Panc1 (cell line): ENCODE results near the gene RFTN1.

Source experiments
- POLR2AphosphoS5 ChIP-seq: IDR thresholded peaks from 2 replicates; pipeline ENCODE4 v1.6.1; 2012; ENCODE audit warnings: mild to moderate bottlenecking, low read depth, low read length, moderate library complexity
- SIN3A ChIP-seq: IDR thresholded peaks from 2 replicates; pipeline ENCODE4 v1.6.1; 2012; ENCODE audit warnings: low read depth, mild to moderate bottlenecking, low read length, moderate library complexity, borderline replicate concordance; ENCODE audit not compliant: insufficient read depth
- TCF7L2 ChIP-seq: IDR thresholded peaks from 2 replicates; pipeline ENCODE4 v1.6.1; 2011; ENCODE audit warnings: mild to moderate bottlenecking, low read depth, low read length, inconsistent platforms
- TF ChIP-seq, protein P1 (sequence below): fragments of 450-650 bp; IDR thresholded peaks from 2 replicates; pipeline ENCODE4 v1.5.1; 2017; ENCODE audit warnings: mild to moderate bottlenecking

DNA sequence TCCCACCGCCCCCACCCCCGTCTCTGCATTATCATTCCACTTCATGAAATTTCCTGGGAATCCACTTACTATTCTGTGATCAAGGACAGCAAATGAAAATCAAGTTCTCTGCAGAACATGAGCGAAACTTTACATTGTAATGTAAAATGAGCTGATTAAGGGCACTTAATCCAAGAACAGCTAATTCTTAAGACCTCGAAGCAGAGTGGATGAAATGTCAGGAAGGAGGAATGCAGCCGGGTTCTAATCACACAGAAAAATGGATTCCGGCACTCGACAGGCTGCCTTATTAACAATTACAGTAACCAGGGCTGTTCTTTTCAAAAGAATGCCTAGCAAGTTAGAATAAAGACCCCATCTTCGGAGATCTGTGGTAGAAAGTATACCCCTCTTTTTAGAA lies 57.5 kb downstream of the RFTN1 start:
- TF ChIP-seq, protein P1, sequence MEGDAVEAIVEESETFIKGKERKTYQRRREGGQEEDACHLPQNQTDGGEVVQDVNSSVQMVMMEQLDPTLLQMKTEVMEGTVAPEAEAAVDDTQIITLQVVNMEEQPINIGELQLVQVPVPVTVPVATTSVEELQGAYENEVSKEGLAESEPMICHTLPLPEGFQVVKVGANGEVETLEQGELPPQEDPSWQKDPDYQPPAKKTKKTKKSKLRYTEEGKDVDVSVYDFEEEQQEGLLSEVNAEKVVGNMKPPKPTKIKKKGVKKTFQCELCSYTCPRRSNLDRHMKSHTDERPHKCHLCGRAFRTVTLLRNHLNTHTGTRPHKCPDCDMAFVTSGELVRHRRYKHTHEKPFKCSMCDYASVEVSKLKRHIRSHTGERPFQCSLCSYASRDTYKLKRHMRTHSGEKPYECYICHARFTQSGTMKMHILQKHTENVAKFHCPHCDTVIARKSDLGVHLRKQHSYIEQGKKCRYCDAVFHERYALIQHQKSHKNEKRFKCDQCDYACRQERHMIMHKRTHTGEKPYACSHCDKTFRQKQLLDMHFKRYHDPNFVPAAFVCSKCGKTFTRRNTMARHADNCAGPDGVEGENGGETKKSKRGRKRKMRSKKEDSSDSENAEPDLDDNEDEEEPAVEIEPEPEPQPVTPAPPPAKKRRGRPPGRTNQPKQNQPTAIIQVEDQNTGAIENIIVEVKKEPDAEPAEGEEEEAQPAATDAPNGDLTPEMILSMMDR: no peak
- TF ChIP-seq POLR2AphosphoS5: no peak
- no peak for TF ChIP-seq TCF7L2
- no peak for TF ChIP-seq SIN3A
